GM12801 (cell line): Measurements from ENCODE around the gene PTPN22.

Experiments
- TF ChIP-seq, protein P1 (sequence below): IDR thresholded peaks from one replicate; pipeline ENCODE4 v1.5.1; 2011; ENCODE audit warnings: control low read depth; ENCODE audit not compliant: insufficient read length; ENCODE audit errors: extremely low read depth

Gene PTPN22

GRCh38 chr1:113804421-113805255, 66.9 kb downstream of the PTPN22 start:
- TF ChIP-seq, protein P1, sequence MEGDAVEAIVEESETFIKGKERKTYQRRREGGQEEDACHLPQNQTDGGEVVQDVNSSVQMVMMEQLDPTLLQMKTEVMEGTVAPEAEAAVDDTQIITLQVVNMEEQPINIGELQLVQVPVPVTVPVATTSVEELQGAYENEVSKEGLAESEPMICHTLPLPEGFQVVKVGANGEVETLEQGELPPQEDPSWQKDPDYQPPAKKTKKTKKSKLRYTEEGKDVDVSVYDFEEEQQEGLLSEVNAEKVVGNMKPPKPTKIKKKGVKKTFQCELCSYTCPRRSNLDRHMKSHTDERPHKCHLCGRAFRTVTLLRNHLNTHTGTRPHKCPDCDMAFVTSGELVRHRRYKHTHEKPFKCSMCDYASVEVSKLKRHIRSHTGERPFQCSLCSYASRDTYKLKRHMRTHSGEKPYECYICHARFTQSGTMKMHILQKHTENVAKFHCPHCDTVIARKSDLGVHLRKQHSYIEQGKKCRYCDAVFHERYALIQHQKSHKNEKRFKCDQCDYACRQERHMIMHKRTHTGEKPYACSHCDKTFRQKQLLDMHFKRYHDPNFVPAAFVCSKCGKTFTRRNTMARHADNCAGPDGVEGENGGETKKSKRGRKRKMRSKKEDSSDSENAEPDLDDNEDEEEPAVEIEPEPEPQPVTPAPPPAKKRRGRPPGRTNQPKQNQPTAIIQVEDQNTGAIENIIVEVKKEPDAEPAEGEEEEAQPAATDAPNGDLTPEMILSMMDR = no peak

DNA sequence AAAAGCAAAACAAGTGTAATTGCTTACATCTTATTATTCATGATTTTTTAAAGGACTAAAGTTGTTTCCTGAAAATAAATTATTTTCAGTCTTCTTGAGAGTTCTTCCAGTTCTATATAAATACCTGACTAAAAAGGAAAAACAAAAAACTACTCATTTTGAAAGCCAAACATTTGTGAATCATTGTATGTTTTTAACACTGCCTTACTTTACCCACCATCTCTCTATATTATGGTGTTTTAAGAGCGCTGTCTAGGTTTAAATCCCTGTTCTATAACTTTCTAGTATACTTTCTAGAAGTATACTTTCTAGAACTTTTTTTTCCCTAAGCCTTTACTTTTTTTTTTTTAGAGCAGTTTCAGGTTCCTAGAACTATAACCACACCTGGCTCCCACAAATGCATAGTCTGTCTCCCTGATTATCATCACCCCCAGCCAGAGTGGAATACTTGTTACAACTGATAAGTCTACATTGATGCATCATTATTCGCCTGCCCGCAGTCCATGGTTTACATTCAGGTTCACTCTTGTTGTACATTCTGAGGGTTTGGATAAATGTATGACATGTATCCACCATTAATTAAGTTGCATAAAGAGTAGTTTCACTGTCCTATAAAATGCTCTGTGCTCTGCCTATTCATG, 69.0 kb downstream of the PTPN22 start:
- TF ChIP-seq, protein P1 = no peak

DNA sequence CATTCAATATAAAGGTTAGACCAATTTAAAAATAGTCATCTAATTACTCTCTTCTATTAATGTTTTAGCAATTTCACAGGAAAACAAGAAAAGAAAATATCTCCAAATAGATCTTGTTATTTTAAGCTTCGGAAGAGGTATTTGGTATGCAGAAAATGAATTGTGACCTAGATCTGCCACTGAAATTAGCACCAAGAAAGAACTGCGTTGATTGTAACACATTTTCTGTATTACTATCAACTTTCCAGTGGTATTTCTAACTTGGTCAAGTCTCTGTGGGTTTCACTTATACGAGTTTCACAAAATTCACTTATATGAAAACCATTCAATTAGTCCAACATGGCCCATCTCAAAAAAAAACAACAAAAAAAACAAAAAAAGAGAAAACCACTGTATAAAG, 71.0 kb downstream of the PTPN22 start:
- TF ChIP-seq, protein P1 = no peak

- TF ChIP-seq, protein P1 = no peak
Measured at GRCh38 chr1:113797472-113797871, 74.0 kb downstream of the PTPN22 start.

GRCh38 chr1:113793878-113794834, 77.4 kb downstream of the PTPN22 start:
- TF ChIP-seq, protein P1 = no peak

GRCh38 chr1:113792986-113793385, 78.5 kb downstream of the PTPN22 start:
- TF ChIP-seq, protein P1 = no peak

- TF ChIP-seq, protein P1 = no peak
Measured at GRCh38 chr1:113792471-113792870, 79.0 kb downstream of the PTPN22 start.
